OCI-LY7 (cell line): ENCODE measurements around the gene TEX2. TPM values are rescaled to one million over a fixed set of nuclear protein-coding genes. Genes with fewer than 3 reads are reported as not detected.
A peak's percentile ranks its signal among the peaks of the same experiment; 100 is the strongest.

Experiments used
- BruUV-seq: library from RNA; stranded (reverse); fragments of 400-500 nt; replicated peaks from 2 replicates; lab custom pipeline; 2021; lab: Mats Ljungman, UMichigan
- CTCF ChIA-PET: fragments of 300-600 bp; sonication (Branson Sonifier 250); formaldehyde crosslinking; loops from one replicate; lab custom pipeline; 2022; ENCODE audit warnings: antibody characterized with exemption; ENCODE audit not compliant: unreplicated experiment; lab: Charles Lee
- POLR2A ChIA-PET: fragments of 300-600 bp; sonication (Branson Sonifier 250); formaldehyde crosslinking; loops from one replicate; lab custom pipeline; 2022; ENCODE audit warnings: antibody characterized with exemption; lab: Charles Lee
- DNase-seq: peaks from one replicate; pipeline ENCODE4 v3.0.0-alpha.2; 2015; ENCODE audit warnings: low spot score
- H2AFZ ChIP-seq: fragments of 200-600 bp; sonication (generic), shearing (Covaris generic); 2 replicates; pipeline ENCODE4 v1.6.1; 2014; ENCODE audit warnings: mild to moderate bottlenecking, antibody characterized with exemption, low read length, moderate library complexity
- H3K27ac ChIP-seq: fragments of 200-600 bp; sonication (generic); 2 replicates; pipeline ENCODE4 v1.5.1; 2014; ENCODE audit warnings: mixed run types, low read depth, mild to moderate bottlenecking, moderate library complexity, low read length, inconsistent platforms; ENCODE audit not compliant: poor library complexity, severe bottlenecking
- H3K36me3 ChIP-seq: fragments of 200-600 bp; sonication (generic); 2 replicates; pipeline ENCODE4 v1.6.1; 2014; ENCODE audit warnings: mild to moderate bottlenecking, antibody characterized with exemption, low read length, moderate library complexity, mixed read lengths; ENCODE audit not compliant: insufficient read depth
- H3K4me1 ChIP-seq: fragments of 200-600 bp; sonication (generic); 2 replicates; pipeline ENCODE4 v1.5.1; 2014; ENCODE audit warnings: mild to moderate bottlenecking, low read length; ENCODE audit not compliant: insufficient read depth, poor library complexity, severe bottlenecking
- H3K4me2 ChIP-seq: fragments of 200-600 bp; sonication (generic); 2 replicates; pipeline ENCODE4 v1.6.1; 2014; ENCODE audit warnings: mild to moderate bottlenecking, low read length
- H3K4me3 ChIP-seq: fragments of 200-600 bp; sonication (generic); 2 replicates; pipeline ENCODE4 v1.5.1; 2014; ENCODE audit warnings: mild to moderate bottlenecking, low read depth, low read length; ENCODE audit not compliant: poor library complexity, severe bottlenecking
- H3K79me2 ChIP-seq: fragments of 200-600 bp; sonication (generic); 2 replicates; pipeline ENCODE4 v1.6.1; 2016; ENCODE audit warnings: low read depth, mild to moderate bottlenecking, low read length, moderate library complexity, mixed read lengths; ENCODE audit not compliant: insufficient read depth
- H3K9me2 ChIP-seq: fragments of 200-600 bp; sonication (generic); 2 replicates; pipeline ENCODE4 v1.6.1; 2016; ENCODE audit warnings: mild to moderate bottlenecking, low read length, mixed read lengths; ENCODE audit not compliant: insufficient read depth
- H3K9me3 ChIP-seq: fragments of 200-600 bp; sonication (generic); 2 replicates; pipeline ENCODE4 v1.6.1; 2014; ENCODE audit warnings: mild to moderate bottlenecking, mixed run types, low read length, mixed read lengths
- H4K20me1 ChIP-seq: fragments of 200-600 bp; sonication (generic); 2 replicates; pipeline ENCODE4 v1.6.1; 2014; ENCODE audit warnings: mild to moderate bottlenecking, antibody characterized with exemption, low read length, moderate library complexity, mixed read lengths; ENCODE audit not compliant: insufficient read depth
- CTCF ChIP-seq: fragments of 200-600 bp; sonication (generic); conservative IDR thresholded peaks from 2 replicates; pipeline ENCODE4 v1.5.1; 2014; ENCODE audit warnings: mild to moderate bottlenecking, antibody characterized with exemption, low read length, moderate library complexity, mixed read lengths
- EZH2phosphoT487 ChIP-seq: fragments of 200-600 bp; sonication (generic); IDR thresholded peaks from 2 replicates; pipeline ENCODE4 v1.6.1; 2018; ENCODE audit warnings: low read depth, borderline replicate concordance, mild to moderate bottlenecking, mixed run types, antibody characterized with exemption, low read length, moderate library complexity, mixed read lengths
- intact Hi-C: fragments of 100-400 bp; cut with micrococcal nuclease; formaldehyde crosslinking; loops from one replicate; pipeline ENCODE4 v1.10.0; 2022; ENCODE audit not compliant: unreplicated experiment
- total RNA-seq, 2 experiments: library from RNA; depleted of rRNA in 1 of 2; stranded (reverse); fragments of >200 nt in 1 of 2; shearing (Covaris generic) in 1 of 2; gene quantifications; 2 replicates each; pipeline ENCODE4 v1.2.3, GENCODE V29; 2014 to 2022

Gene TEX2
- total RNA-seq, 2 experiments from 2014 or later: 7.4 to 12.4 TPM

GRCh38 chr17:64148699-64149098 is 114.4 kb downstream of the TEX2 start:
- Histone ChIP-seq H3K4me1 (peaks cover 36% of the 10 kb centered on the region), H2AFZ (no peak overlapping the region), H3K9me3 (no peaks in the 10 kb centered on the region), H3K9me2 (no peaks in the 10 kb centered on the region), H3K36me3 (peaks cover 55% of the 10 kb centered on the region), H3K79me2 (peaks cover 8% of the 10 kb centered on the region; the same call in 1 of the 2 replicates), H3K27ac (peak overlapping the region; percentile 93), H3K4me2 (no peak overlapping the region), H4K20me1 (no peaks in the 10 kb centered on the region), H3K4me3 (no peak overlapping the region)
- TF ChIP-seq EZH2phosphoT487 (no peak), CTCF (no peak)
- intact Hi-C loops: loop anchor here (2.0 to 10.0 kb wide), 3 partner anchors 134 to 404 kb away; partner anchors contain the start of gene STRADA
- peak; percentile 53 for DNase-seq
- ChIA-PET CTCF (no interaction called here), POLR2A (interaction anchor here (0.6 to 1.6 kb wide), 7 partner anchors 11 to 492 kb away, joined by 3 to 5 read pairs (median 3); partner anchors contain the start of gene ICAM2)
- BruUV-seq: no TSS peak

- Histone ChIP-seq H2AFZ (no peak overlapping the region), H3K9me2 (no peaks in the 10 kb centered on the region), H4K20me1 (no peaks in the 10 kb centered on the region), H3K79me2 (peaks cover 8% of the 10 kb centered on the region; the same call in 1 of the 2 replicates), H3K4me3 (no peak overlapping the region), H3K27ac (peak overlapping the region; percentile 93), H3K36me3 (peaks cover 50% of the 10 kb centered on the region), H3K9me3 (no peaks in the 10 kb centered on the region), H3K4me1 (peaks cover 36% of the 10 kb centered on the region), H3K4me2 (peak overlapping the region; percentile 93; the same call in 1 of the 2 replicates)
- peak; percentile 43 for DNase-seq
- intact Hi-C loops: loop anchor here (2.0 to 10.0 kb wide), 3 partner anchors 135 to 403 kb away; partner anchors contain the start of gene STRADA
- ChIA-PET POLR2A (interaction anchor here (0.6 to 1.4 kb wide), 2 partner anchors 128 to 493 kb away, joined by 3 read pairs; partner anchors contain the start of gene ICAM2), CTCF (no interaction called here)
- TF ChIP-seq CTCF (no peak), EZH2phosphoT487 (no peak)
- no TSS peak for BruUV-seq
Observed at GRCh38 chr17:64148017-64148631, 114.9 kb downstream of the TEX2 start.
